Measurements from ENCODE around the gene GAB3. TPM values are rescaled to one million over a fixed set of nuclear protein-coding genes. Genes with fewer than 3 reads are reported as not detected.

GAB3 gene
- total and polyA plus RNA-seq, 9 of the 15 experiments (the other 6 are each of a cell fraction or from before 2014, with no cell fraction given), result 16.1 to 31.4 (median 20.2) TPM

DNA sequence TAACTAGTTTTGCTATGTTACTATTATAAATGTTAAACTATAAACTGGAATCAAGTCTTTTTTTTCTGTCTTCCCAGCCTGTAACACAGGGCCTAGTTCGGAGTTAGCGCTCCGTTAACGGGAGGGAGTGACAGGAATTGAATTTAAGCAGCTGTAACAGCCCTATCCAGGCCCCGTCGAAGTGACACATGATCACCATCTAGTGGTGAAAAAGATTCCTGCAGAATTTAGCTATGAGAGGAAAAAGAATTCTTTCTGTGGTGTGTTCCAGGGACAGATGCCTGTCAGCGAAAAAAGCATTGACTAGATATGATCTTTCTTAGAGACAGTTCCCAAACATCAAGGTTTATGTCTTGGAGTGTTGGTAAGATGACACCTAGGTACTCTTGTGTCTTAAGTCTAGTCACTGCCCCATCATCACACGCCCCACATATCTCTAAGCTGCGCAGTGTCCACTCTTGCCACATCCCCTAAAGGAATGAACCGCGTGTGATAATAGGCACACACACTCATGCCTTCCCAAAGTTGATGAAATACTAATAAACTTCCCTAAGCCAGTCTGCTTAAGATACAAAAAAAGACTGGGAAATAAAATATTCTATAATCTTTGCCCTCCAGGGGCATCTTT, 2.1 kb downstream of the GAB3 start (continued):
- TF ChIP-seq, protein P1, sequence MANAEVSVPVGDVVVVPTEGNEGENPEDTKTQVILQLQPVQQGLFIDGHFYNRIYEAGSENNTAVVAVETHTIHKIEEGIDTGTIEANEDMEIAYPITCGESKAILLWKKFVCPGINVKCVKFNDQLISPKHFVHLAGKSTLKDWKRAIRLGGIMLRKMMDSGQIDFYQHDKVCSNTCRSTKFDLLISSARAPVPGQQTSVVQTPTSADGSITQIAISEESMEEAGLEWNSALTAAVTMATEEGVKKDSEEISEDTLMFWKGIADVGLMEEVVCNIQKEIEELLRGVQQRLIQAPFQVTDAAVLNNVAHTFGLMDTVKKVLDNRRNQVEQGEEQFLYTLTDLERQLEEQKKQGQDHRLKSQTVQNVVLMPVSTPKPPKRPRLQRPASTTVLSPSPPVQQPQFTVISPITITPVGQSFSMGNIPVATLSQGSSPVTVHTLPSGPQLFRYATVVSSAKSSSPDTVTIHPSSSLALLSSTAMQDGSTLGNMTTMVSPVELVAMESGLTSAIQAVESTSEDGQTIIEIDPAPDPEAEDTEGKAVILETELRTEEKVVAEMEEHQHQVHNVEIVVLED (CRISPR knock-in tag; IDR thresholded peaks at IDR 0.05), result no peak
- TF ChIP-seq LARP7 (IDR thresholded peaks at IDR 0.05) (no peak), STAG1 (CRISPR knock-in tag; IDR thresholded peaks at IDR 0.05; ENCODE audit: borderline replicate concordance) (no peak), SIX5 (IDR thresholded peaks at IDR 0.05; ENCODE audit: borderline replicate concordance in 1 of 2, insufficient read depth in 1 of 2, low read depth in 1 of 2, low read length in 2 of 2) (no peak), RBM22 (IDR thresholded peaks at IDR 0.05; ENCODE audit: low read depth, low read length, poor library complexity, severe bottlenecking) (no peak), NFE2 (IDR thresholded peaks at IDR 0.05; ENCODE audit: low read depth) (0 out of 2 replicates have a peak, but pooled peaks have one; percentile 24), ESRRB (CRISPR knock-in tag; IDR thresholded peaks at IDR 0.05; ENCODE audit: borderline replicate concordance) (no peak), DPF2 (IDR thresholded peaks at IDR 0.05) (peak; percentile 17; the same call in 1 of the 2 replicates), BCL6 (CRISPR knock-in tag; IDR thresholded peaks at IDR 0.05) (no peak), CTBP1 (IDR thresholded peaks at IDR 0.05; ENCODE audit: borderline replicate concordance) (peak; percentile 50; the same call in 1 of the 2 replicates), KLF6 (CRISPR knock-in tag; IDR thresholded peaks at IDR 0.05; ENCODE audit: borderline replicate concordance) (no peak)
- TF ChIP-seq, protein P2, sequence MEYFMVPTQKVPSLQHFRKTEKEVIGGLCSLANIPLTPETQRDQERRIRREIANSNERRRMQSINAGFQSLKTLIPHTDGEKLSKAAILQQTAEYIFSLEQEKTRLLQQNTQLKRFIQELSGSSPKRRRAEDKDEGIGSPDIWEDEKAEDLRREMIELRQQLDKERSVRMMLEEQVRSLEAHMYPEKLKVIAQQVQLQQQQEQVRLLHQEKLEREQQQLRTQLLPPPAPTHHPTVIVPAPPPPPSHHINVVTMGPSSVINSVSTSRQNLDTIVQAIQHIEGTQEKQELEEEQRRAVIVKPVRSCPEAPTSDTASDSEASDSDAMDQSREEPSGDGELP (CRISPR knock-in tag; IDR thresholded peaks at IDR 0.05; ENCODE audit: borderline replicate concordance), result peak; percentile 20; the same call in 1 of the 2 replicates
- TF ChIP-seq, protein P3, sequence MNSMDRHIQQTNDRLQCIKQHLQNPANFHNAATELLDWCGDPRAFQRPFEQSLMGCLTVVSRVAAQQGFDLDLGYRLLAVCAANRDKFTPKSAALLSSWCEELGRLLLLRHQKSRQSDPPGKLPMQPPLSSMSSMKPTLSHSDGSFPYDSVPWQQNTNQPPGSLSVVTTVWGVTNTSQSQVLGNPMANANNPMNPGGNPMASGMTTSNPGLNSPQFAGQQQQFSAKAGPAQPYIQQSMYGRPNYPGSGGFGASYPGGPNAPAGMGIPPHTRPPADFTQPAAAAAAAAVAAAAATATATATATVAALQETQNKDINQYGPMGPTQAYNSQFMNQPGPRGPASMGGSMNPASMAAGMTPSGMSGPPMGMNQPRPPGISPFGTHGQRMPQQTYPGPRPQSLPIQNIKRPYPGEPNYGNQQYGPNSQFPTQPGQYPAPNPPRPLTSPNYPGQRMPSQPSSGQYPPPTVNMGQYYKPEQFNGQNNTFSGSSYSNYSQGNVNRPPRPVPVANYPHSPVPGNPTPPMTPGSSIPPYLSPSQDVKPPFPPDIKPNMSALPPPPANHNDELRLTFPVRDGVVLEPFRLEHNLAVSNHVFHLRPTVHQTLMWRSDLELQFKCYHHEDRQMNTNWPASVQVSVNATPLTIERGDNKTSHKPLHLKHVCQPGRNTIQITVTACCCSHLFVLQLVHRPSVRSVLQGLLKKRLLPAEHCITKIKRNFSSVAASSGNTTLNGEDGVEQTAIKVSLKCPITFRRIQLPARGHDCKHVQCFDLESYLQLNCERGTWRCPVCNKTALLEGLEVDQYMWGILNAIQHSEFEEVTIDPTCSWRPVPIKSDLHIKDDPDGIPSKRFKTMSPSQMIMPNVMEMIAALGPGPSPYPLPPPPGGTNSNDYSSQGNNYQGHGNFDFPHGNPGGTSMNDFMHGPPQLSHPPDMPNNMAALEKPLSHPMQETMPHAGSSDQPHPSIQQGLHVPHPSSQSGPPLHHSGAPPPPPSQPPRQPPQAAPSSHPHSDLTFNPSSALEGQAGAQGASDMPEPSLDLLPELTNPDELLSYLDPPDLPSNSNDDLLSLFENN (IDR thresholded peaks at IDR 0.05; ENCODE audit: low read depth in 2 of 2, low read length in 2 of 2), result no peak
- TF ChIP-seq, protein P4, sequence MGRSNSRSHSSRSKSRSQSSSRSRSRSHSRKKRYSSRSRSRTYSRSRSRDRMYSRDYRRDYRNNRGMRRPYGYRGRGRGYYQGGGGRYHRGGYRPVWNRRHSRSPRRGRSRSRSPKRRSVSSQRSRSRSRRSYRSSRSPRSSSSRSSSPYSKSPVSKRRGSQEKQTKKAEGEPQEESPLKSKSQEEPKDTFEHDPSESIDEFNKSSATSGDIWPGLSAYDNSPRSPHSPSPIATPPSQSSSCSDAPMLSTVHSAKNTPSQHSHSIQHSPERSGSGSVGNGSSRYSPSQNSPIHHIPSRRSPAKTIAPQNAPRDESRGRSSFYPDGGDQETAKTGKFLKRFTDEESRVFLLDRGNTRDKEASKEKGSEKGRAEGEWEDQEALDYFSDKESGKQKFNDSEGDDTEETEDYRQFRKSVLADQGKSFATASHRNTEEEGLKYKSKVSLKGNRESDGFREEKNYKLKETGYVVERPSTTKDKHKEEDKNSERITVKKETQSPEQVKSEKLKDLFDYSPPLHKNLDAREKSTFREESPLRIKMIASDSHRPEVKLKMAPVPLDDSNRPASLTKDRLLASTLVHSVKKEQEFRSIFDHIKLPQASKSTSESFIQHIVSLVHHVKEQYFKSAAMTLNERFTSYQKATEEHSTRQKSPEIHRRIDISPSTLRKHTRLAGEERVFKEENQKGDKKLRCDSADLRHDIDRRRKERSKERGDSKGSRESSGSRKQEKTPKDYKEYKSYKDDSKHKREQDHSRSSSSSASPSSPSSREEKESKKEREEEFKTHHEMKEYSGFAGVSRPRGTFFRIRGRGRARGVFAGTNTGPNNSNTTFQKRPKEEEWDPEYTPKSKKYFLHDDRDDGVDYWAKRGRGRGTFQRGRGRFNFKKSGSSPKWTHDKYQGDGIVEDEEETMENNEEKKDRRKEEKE (IDR thresholded peaks at IDR 0.05; ENCODE audit: borderline replicate concordance in 1 of 2, control insufficient read depth in 1 of 2, low read depth in 2 of 2, low read length in 1 of 2), result no peak
- TF ChIP-seq, protein P5, sequence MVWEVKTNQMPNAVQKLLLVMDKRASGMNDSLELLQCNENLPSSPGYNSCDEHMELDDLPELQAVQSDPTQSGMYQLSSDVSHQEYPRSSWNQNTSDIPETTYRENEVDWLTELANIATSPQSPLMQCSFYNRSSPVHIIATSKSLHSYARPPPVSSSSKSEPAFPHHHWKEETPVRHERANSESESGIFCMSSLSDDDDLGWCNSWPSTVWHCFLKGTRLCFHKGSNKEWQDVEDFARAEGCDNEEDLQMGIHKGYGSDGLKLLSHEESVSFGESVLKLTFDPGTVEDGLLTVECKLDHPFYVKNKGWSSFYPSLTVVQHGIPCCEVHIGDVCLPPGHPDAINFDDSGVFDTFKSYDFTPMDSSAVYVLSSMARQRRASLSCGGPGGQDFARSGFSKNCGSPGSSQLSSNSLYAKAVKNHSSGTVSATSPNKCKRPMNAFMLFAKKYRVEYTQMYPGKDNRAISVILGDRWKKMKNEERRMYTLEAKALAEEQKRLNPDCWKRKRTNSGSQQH (CRISPR knock-in tag; IDR thresholded peaks at IDR 0.05), result no peak

Data from K562 (cell line).